Liver (tissue), 9 donors: ENCODE measurements around the gene PGGT1B. TPM values are rescaled to one million over a fixed set of nuclear protein-coding genes. Genes with fewer than 3 reads are reported as not detected.

ENCODE experiments used
- DNase-seq: peaks from one replicate; pipeline ENCODE4 v3.0.0-alpha.2; 2017; ENCODE audit warnings: low spot score
- H3K27ac ChIP-seq, 2 donors: one replicate each; pipeline ENCODE4 v1.7.0; 2013; ENCODE audit warnings: inconsistent platforms in 2 of 2, low read length in 2 of 2, control low read depth in 1 of 2, low read depth in 1 of 2, mild to moderate bottlenecking in 1 of 2
- H3K27me3 ChIP-seq, 4 donors: one replicate each; pipeline versions ENCODE4 v1.6.1 to v1.7.0; 2013; ENCODE audit warnings: low read length in 3 of 4, inconsistent platforms in 1 of 4, mild to moderate bottlenecking in 1 of 4, moderate library complexity in 1 of 4; ENCODE audit not compliant: control insufficient read depth in 4 of 4, insufficient read depth in 4 of 4
- H3K36me3 ChIP-seq, 4 donors: one replicate each; pipeline versions ENCODE4 v1.6.1 to v1.7.0; 2013; ENCODE audit warnings: low read length in 3 of 4, mild to moderate bottlenecking in 3 of 4, low read depth in 1 of 4, moderate library complexity in 1 of 4; ENCODE audit not compliant: control insufficient read depth in 4 of 4, insufficient read depth in 3 of 4
- H3K4me1 ChIP-seq, 4 donors: one replicate each; pipeline versions ENCODE4 v1.6.1 to v1.7.0; 2013; ENCODE audit warnings: low read length in 3 of 4, mild to moderate bottlenecking in 3 of 4, moderate library complexity in 1 of 4; ENCODE audit not compliant: control insufficient read depth in 4 of 4, insufficient read depth in 4 of 4
- H3K4me3 ChIP-seq, 3 donors: one replicate each; pipeline versions ENCODE4 v1.6.1 to v1.7.0; 2013; ENCODE audit warnings: low read length in 3 of 3, control low read depth in 1 of 3, low read depth in 1 of 3, mild to moderate bottlenecking in 1 of 3
- H3K9ac ChIP-seq, 2 donors: one replicate each; pipeline ENCODE4 v1.7.0; 2013; ENCODE audit warnings: low read length in 2 of 2, mild to moderate bottlenecking in 2 of 2, moderate library complexity in 2 of 2, control low read depth in 1 of 2, low read depth in 1 of 2
- H3K9me3 ChIP-seq, 4 donors: one replicate each; pipeline versions ENCODE4 v1.6.1 to v1.7.0; 2013; ENCODE audit warnings: low read length in 3 of 4; ENCODE audit not compliant: control insufficient read depth in 4 of 4
- ATF3 ChIP-seq: IDR thresholded peaks from 2 replicates; pipeline ENCODE4 v1.6.1; 2016; ENCODE audit warnings: antibody characterized with exemption
- CTCF ChIP-seq: fragments of 150-350 bp; IDR thresholded peaks from 2 replicates; pipeline ENCODE4 v1.5.1; 2017; ENCODE audit warnings: improper control_type of control experiment, low read depth, low read length; ENCODE audit not compliant: missing input control
- EGR1 ChIP-seq, 2 donors: IDR thresholded peaks; 2 replicates each; pipeline ENCODE4 v1.6.1; 2016 to 2018; ENCODE audit warnings: antibody characterized with exemption in 2 of 2, low read depth in 2 of 2
- FOXA1 ChIP-seq: IDR thresholded peaks from 2 replicates; pipeline ENCODE4 v1.6.1; 2016; ENCODE audit warnings: antibody characterized with exemption
- FOXA2 ChIP-seq: IDR thresholded peaks from 2 replicates; pipeline ENCODE4 v1.6.1; 2016; ENCODE audit warnings: antibody characterized with exemption
- GABPA ChIP-seq, 2 donors: IDR thresholded peaks in 1 of 2; conservative IDR thresholded peaks in 1 of 2; 2 replicates each; pipeline ENCODE4 v1.6.1; 2016; ENCODE audit warnings: antibody characterized with exemption in 2 of 2, mild to moderate bottlenecking in 1 of 2, moderate library complexity in 1 of 2
- HNF4A ChIP-seq, 2 donors: conservative IDR thresholded peaks; 2 replicates each; pipeline ENCODE4 v1.6.1; 2016; ENCODE audit warnings: antibody characterized with exemption in 2 of 2, mild to moderate bottlenecking in 2 of 2
- HNF4G ChIP-seq: IDR thresholded peaks from 2 replicates; pipeline ENCODE4 v1.6.1; 2016; ENCODE audit warnings: antibody characterized with exemption
- JUND ChIP-seq, 2 donors: IDR thresholded peaks; 2 replicates each; pipeline ENCODE4 v1.6.1; 2016; ENCODE audit warnings: antibody characterized with exemption in 2 of 2
- MAX ChIP-seq: IDR thresholded peaks from 2 replicates; pipeline ENCODE4 v1.6.1; 2016; ENCODE audit warnings: antibody characterized with exemption
- RAD21 ChIP-seq, 2 donors: IDR thresholded peaks; 2 replicates each; pipeline ENCODE4 v1.6.1; 2016; ENCODE audit warnings: antibody characterized with exemption in 2 of 2, mild to moderate bottlenecking in 2 of 2
- REST ChIP-seq: IDR thresholded peaks from 2 replicates; pipeline ENCODE4 v1.6.1; 2016; ENCODE audit warnings: antibody characterized with exemption, mild to moderate bottlenecking
- RXRA ChIP-seq, 2 donors: IDR thresholded peaks; 2 replicates each; pipeline ENCODE4 v1.6.1; 2017 to 2018; ENCODE audit warnings: antibody characterized with exemption in 2 of 2, mild to moderate bottlenecking in 1 of 2
- SP1 ChIP-seq: IDR thresholded peaks from 2 replicates; pipeline ENCODE4 v1.6.1; 2018; ENCODE audit warnings: antibody characterized with exemption, mild to moderate bottlenecking
- TAF1 ChIP-seq: conservative IDR thresholded peaks from 2 replicates; pipeline ENCODE4 v1.6.1; 2016; ENCODE audit warnings: antibody characterized with exemption, mild to moderate bottlenecking
- YY1 ChIP-seq: IDR thresholded peaks from 2 replicates; pipeline ENCODE4 v1.6.1; 2016; ENCODE audit warnings: antibody characterized with exemption, mild to moderate bottlenecking
- ZBTB33 ChIP-seq: IDR thresholded peaks from 2 replicates; pipeline ENCODE4 v1.6.1; 2016; ENCODE audit warnings: antibody characterized with exemption
- WGBS: extraction: QIAGEN DNeasy Blood & Tissue Kit; methylation state at CpG from one replicate; pipeline ENCODE4 v1.1.7; 2013; 5-methylcytosine and 5-hydroxymethylcytosine counted together
- polyA plus RNA-seq, 2 donors: library from polyadenylated mRNA; stranded (reverse) in 1 of 2; unstranded in 1 of 2; fragments of 200-250 nt in 1 of 2; fragments of >200 nt in 1 of 2; fragmentation: Nextera tagmentation in 1 of 2; extraction: Ambion mirVana in 1 of 2; gene quantifications; one replicate each; pipeline versions ENCODE4 v1.2.1 to v1.2.3, GENCODE V29; 2013 to 2015
- total RNA-seq, 2 donors: library from RNA; depleted of rRNA; stranded (reverse); fragments of >200 nt; gene quantifications; one replicate each; pipeline ENCODE4 v1.2.3, GENCODE V29; 2014
- donor health status: healthy.
- donor health status: healthy.
- donor health status: healthy.
- donor health status: healthy.
- donor health status: healthy.

Gene PGGT1B
- total and polyA plus RNA-seq, 4 donors: 4.9 to 15.7 (median 5.6) TPM

GRCh38 chr5:115284021-115284420 lies 21.3 kb upstream of the PGGT1B start (continued):
- TF ChIP-seq ATF3 (no peak), RXRA (IDR thresholded peaks at IDR 0.05) (no peak), SP1 (no peak), EGR1 (IDR thresholded peaks at IDR 0.05; ENCODE audit: low read depth in 2 of 2) (no peak), TAF1 (no peak), HNF4G (no peak), FOXA1 (no peak)

- Histone ChIP-seq H3K4me3 (no peak overlapping the region), H3K4me1 (no peaks in the 10 kb centered on the region), H3K36me3 (no peaks in the 10 kb centered on the region), H3K9me3 (no peaks in the 10 kb centered on the region), H3K27ac (no peak overlapping the region), H3K9ac (no peak overlapping the region), H3K27me3 (no peaks in the 10 kb centered on the region)
- no peak for DNase-seq
- 95% methylated on average over 1 of the region's 1 CpG for WGBS
- TF ChIP-seq ZBTB33 (no peak), HNF4G (no peak), FOXA1 (no peak), FOXA2 (no peak), SP1 (no peak), RXRA (IDR thresholded peaks at IDR 0.05) (no peak), GABPA (IDR thresholded peaks at IDR 0.05 in 1 of 2, conservative IDR thresholded peaks at IDR 0.05 in 1 of 2) (no peak), TAF1 (no peak), MAX (no peak), YY1 (no peak), CTCF (no peak), ATF3 (no peak), JUND (IDR thresholded peaks at IDR 0.05) (no peak), REST (no peak), RAD21 (IDR thresholded peaks at IDR 0.05) (no peak), HNF4A (conservative IDR thresholded peaks at IDR 0.05) (no peak), EGR1 (IDR thresholded peaks at IDR 0.05; ENCODE audit: low read depth in 2 of 2) (no peak)
These were observed 19.5 kb upstream of the PGGT1B start for GRCh38 chr5:115282131-115282530.
